HepG2 (cell line): Measurements from ENCODE around the gene DOK1. TPM values are rescaled to one million over a fixed set of nuclear protein-coding genes. Genes with fewer than 3 reads are reported as not detected.
A peak's percentile ranks its signal among the peaks of the same experiment; 100 is the strongest.

Experiments
- ATAC-seq: fragments of 200-7000 bp; cut with Tn5 transposase; 3 replicates; pipeline ENCODE4 v1.9.1; 2020; ENCODE audit warnings: mild to moderate bottlenecking, moderate library complexity
- BruUV-seq: library from RNA; stranded (reverse); fragments of 400-500 nt; replicated peaks from 2 replicates; lab custom pipeline; 2021; lab: Mats Ljungman, UMichigan
- CTCF ChIA-PET: fragments of 300-600 bp; formaldehyde crosslinking; extraction: SDS; loops from one replicate; lab custom pipeline; 2021; ENCODE audit warnings: low total read pairs, inconsistent platforms, low intra/inter-chr PET ratio; lab: Yijun Ruan, JAX
- POLR2A ChIA-PET: fragments of 350-600 bp; sonication (Branson Sonifier 250); formaldehyde crosslinking; loops from one replicate; lab custom pipeline; 2020; ENCODE audit warnings: antibody characterized with exemption, inconsistent platforms; lab: Yijun Ruan, JAX
- DNase-seq: peaks from one replicate; pipeline ENCODE4 v3.0.0-alpha.2; 2015; ENCODE audit warnings: low spot score
- FAIRE-seq: peaks from 3 replicates; lab custom pipeline; 2011; peaks lifted over from hg19 to GRCh38; lab: Jason Lieb, UNC
- H2AFZ ChIP-seq: one replicate; pipeline ENCODE4 v1.6.1; 2011; ENCODE audit warnings: low read length, inconsistent platforms
- H3K27ac ChIP-seq: fragments of 300-600 bp; 3 replicates; pipeline ENCODE4 v1.8.0; 2011; ENCODE audit warnings: mixed run types, mild to moderate bottlenecking, mixed read lengths, low read length, inconsistent platforms; ENCODE audit not compliant: insufficient read depth; ENCODE audit errors: extremely low read length
- H3K27me3 ChIP-seq, 2 experiments: fragments of 200-600 bp in 1 of 2; 2 replicates in 1 of 2; 3 replicates in 1 of 2; pipeline versions ENCODE4 v1.6.0 to v1.8.0; 2011; ENCODE audit warnings: low read length in 2 of 2, mild to moderate bottlenecking in 2 of 2, moderate library complexity in 2 of 2, inconsistent platforms in 1 of 2; ENCODE audit not compliant: insufficient read depth in 2 of 2, control insufficient read depth in 1 of 2
- H3K36me3 ChIP-seq, 2 experiments: fragments of 200-600 bp in 1 of 2; replicated peaks in 1 of 2; 2 replicates in 1 of 2; 3 replicates in 1 of 2; pipeline versions ENCODE4 v1.5.1 to v1.8.0; 2011; ENCODE audit warnings: low read length in 2 of 2, inconsistent platforms in 1 of 2; ENCODE audit not compliant: insufficient read depth in 2 of 2, control insufficient read depth in 1 of 2
- H3K4me1 ChIP-seq: 2 replicates; pipeline ENCODE4 v1.5.1; 2012; ENCODE audit warnings: low read length, inconsistent platforms; ENCODE audit not compliant: insufficient read depth
- H3K4me2 ChIP-seq: 2 replicates; pipeline ENCODE4 v1.6.0; 2011; ENCODE audit warnings: low read depth, low read length, inconsistent platforms
- H3K4me3 ChIP-seq, 3 experiments: fragments of 200-600 bp in 1 of 3; sonication (generic), shearing (Covaris generic) in 1 of 3; replicated peaks in 1 of 3; 2 replicates each; pipeline ENCODE4 v1.5.1; 2011 to 2016; ENCODE audit warnings: low read length in 3 of 3, inconsistent platforms in 2 of 3, low read depth in 2 of 3, mild to moderate bottlenecking in 2 of 3, control low read depth in 1 of 3, mixed read lengths in 1 of 3; ENCODE audit not compliant: insufficient read depth in 1 of 3
- H3K79me2 ChIP-seq: one replicate; pipeline ENCODE4 v1.6.1; 2011; ENCODE audit warnings: low read length, inconsistent platforms; ENCODE audit not compliant: insufficient read depth
- H3K9ac ChIP-seq: 2 replicates; pipeline ENCODE4 v1.6.0; 2011; ENCODE audit warnings: mild to moderate bottlenecking, low read depth, low read length, inconsistent platforms; ENCODE audit not compliant: insufficient read depth
- H3K9me3 ChIP-seq: 2 replicates; pipeline ENCODE4 v1.5.1; 2012; ENCODE audit warnings: mild to moderate bottlenecking, low read length
- H4K20me1 ChIP-seq: 2 replicates; pipeline ENCODE4 v1.6.0; 2011; ENCODE audit warnings: inconsistent platforms, mild to moderate bottlenecking, low read length, moderate library complexity; ENCODE audit not compliant: insufficient read depth
- CEBPG ChIP-seq: IDR thresholded peaks from 2 replicates; pipeline ENCODE4 v1.6.1; 2016
- CTCF ChIP-seq: sonication (generic); formaldehyde crosslinking; IDR thresholded peaks from 2 replicates; pipeline ENCODE4 v1.5.0; 2020; ENCODE audit warnings: mild to moderate bottlenecking, missing genetic modification reagents, moderate library complexity
- FOXA3 ChIP-seq: IDR thresholded peaks from 2 replicates; pipeline ENCODE4 v1.6.1; 2016; ENCODE audit warnings: missing genetic modification reagents, missing compliant biosample characterization
- KDM5A ChIP-seq: fragments of 200-600 bp; sonication (generic); IDR thresholded peaks from 2 replicates; pipeline ENCODE4 v1.7.0; 2018; ENCODE audit warnings: antibody characterized with exemption, mild to moderate bottlenecking, low read length, borderline replicate concordance
- MIXL1 ChIP-seq: IDR thresholded peaks from 2 replicates; pipeline ENCODE4 v1.6.1; 2016
- SMC3 ChIP-seq: IDR thresholded peaks from 2 replicates; pipeline ENCODE4 v1.6.1; 2011; ENCODE audit warnings: low read length, improper control_type of control experiment
- SP4 ChIP-seq: sonication (generic); formaldehyde crosslinking; IDR thresholded peaks from 2 replicates; pipeline ENCODE4 v1.8.1; 2023; ENCODE audit warnings: mild to moderate bottlenecking, missing genetic modification reagents
- STAG1 ChIP-seq: sonication (generic); formaldehyde crosslinking; IDR thresholded peaks from 2 replicates; pipeline ENCODE4 v1.4.0; 2020; ENCODE audit warnings: missing genetic modification reagents
- ZNF121 ChIP-seq: sonication (generic); formaldehyde crosslinking; IDR thresholded peaks from 2 replicates; pipeline ENCODE4 v1.5.0; 2020; ENCODE audit warnings: mild to moderate bottlenecking, missing genetic modification reagents
- WGBS: methylation state at CpG from one replicate; pipeline ENCODE4 v1.1.6; 2017; ENCODE audit warnings: low lambda C conversion rate; 5-methylcytosine and 5-hydroxymethylcytosine counted together
- in situ Hi-C: cut with HindIII; loops from 2 replicates; pipeline ENCODE4 v1.10.0; 2017; ENCODE audit warnings: low pct_unique_long_range_greater_than_20kb; ENCODE audit not compliant: extremely low pct_ligation_motif_present
- intact Hi-C: fragments of 100-400 bp; cut with micrococcal nuclease; formaldehyde crosslinking; loops from one replicate; pipeline ENCODE4 v1.10.0; 2022; ENCODE audit not compliant: unreplicated experiment
- polyA plus RNA-seq, 8 experiments: library from polyadenylated mRNA; depleted of rRNA in 3 of 8; stranded (reverse) in 7 of 8; unstranded in 1 of 8; fragments of >200 nt; fragmentation: Illumina TruSeq in 4 of 8; extraction: Trizol in 4 of 8; gene quantifications; 2 replicates each; pipeline versions ENCODE4 v1.2.1 to v1.2.3, GENCODE V29; 2011 to 2016; ENCODE audit warnings: low read depth in 4 of 8, missing spikeins in 1 of 8, mixed read lengths in 1 of 8; ENCODE audit not compliant: insufficient read depth in 1 of 8
- total RNA-seq, 5 experiments: library from RNA; depleted of rRNA; stranded (reverse); fragments of >200 nt; fragmentation: Illumina TruSeq; extraction: Trizol; gene quantifications; 2 replicates each; pipeline ENCODE4 v1.2.3, GENCODE V29; 2016; ENCODE audit warnings: low read depth in 1 of 5

Gene DOK1
- total and polyA plus RNA-seq, 2 of the 13 experiments (the other 11 are each of a cell fraction or from before 2014, with no cell fraction given) = 0.53 to 0.74 TPM

GRCh38 chr2:74544634-74545033, 9.9 kb upstream of the DOK1 start:
- H3K4me1 ChIP-seq = peaks cover 17% of the 10 kb centered on the region
- 10% methylated on average over 3 of the region's 3 CpGs for WGBS
- H3K79me2 ChIP-seq = no peaks in the 10 kb centered on the region
- peak; percentile 8; the same call in 1 of the 2 replicates for TF ChIP-seq FOXA3 (CRISPR knock-in tag)
- peak; percentile 42; the same call in 1 of the 2 replicates for TF ChIP-seq SMC3
- no peak for TF ChIP-seq SP4 (CRISPR knock-in tag)
- TF ChIP-seq STAG1 (CRISPR knock-in tag) = peak; percentile 60
- TF ChIP-seq KDM5A = no peak
- TF ChIP-seq ZNF121 (CRISPR knock-in tag) = 0 out of 2 replicates have a peak, but pooled peaks have one; percentile 33
- TF ChIP-seq MIXL1 = 0 out of 2 replicates have a peak, but pooled peaks have one; percentile 51
- peak; percentile 57 for TF ChIP-seq CTCF (CRISPR knock-in tag)
- peak; percentile 13; the same call in 1 of the 2 replicates for TF ChIP-seq CEBPG
- H3K27ac ChIP-seq = no peak overlapping the region
- in situ Hi-C loops (no loop called here), intact Hi-C loops (loop anchor here (1.0 kb wide), 1 partner anchor 43 kb away; no protein-coding TSS in a partner anchor)
- FAIRE-seq = no peak
- no peak overlapping the region for H3K4me3 ChIP-seq
- no peak overlapping the region for H2AFZ ChIP-seq
- peaks cover 0 to 23% of the 10 kb centered on the region in 2 experiments; a peak in 2 of 5 replicates for H3K27me3 ChIP-seq
- H3K4me2 ChIP-seq = no peak overlapping the region
- no peaks in the 10 kb centered on the region for H3K36me3 ChIP-seq
- BruUV-seq = no TSS peak
- ChIA-PET CTCF (no interaction called here), POLR2A (interaction anchor here (0.9 kb wide), 1 partner anchor 61 kb away, joined by 3 read pairs; the partner anchor contains the start of gene TTC31)
- H3K9me3 ChIP-seq = no peaks in the 10 kb centered on the region
- no peak for DNase-seq
- H4K20me1 ChIP-seq = no peaks in the 10 kb centered on the region
- no peak overlapping the region for H3K9ac ChIP-seq
- peak; percentile 18; the same call in 1 of the 3 replicates for ATAC-seq
